HG03442 (cell line): ENCODE data around the gene KCTD2.
"Not testable (repeated sequence)": the region's sequence is repeated elsewhere in the genome, so short reads cannot be mapped to it uniquely, and the experiment has no call there.

Experiments used
- ATAC-seq: cut with Tn5 transposase; IDR thresholded peaks from one replicate; pipeline ENCODE4 v1.9.1; 2021; ENCODE audit warnings: mild to moderate bottlenecking, moderate library complexity; ENCODE audit not compliant: unreplicated experiment

The KCTD2 gene

GRCh38 chr17:75049057-75049456, 2.0 kb downstream of the KCTD2 start:
- no peak for ATAC-seq

- no peak for ATAC-seq
Observed at GRCh38 chr17:75049706-75050105, 2.7 kb downstream of the KCTD2 start.

DNA sequence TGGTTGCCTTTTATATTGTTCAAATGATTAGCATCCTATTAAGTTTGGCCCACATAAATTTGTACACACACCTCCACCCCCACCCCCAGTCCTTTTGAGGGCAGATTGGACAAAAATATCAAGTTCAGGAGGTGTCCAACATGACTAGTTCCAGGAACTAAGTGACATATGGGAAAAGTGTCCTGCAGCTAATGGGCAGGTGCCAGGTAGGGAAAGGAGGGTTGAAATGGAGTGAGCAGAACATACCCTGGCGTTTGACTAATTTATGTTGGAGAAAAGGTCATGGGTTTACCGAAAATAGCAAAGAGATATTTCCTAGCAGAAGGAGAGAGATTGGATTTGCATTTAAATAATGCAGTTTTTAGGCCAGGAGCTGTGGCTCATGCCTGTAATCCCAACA, 4.9 kb downstream of the KCTD2 start:
- no peak for ATAC-seq

DNA sequence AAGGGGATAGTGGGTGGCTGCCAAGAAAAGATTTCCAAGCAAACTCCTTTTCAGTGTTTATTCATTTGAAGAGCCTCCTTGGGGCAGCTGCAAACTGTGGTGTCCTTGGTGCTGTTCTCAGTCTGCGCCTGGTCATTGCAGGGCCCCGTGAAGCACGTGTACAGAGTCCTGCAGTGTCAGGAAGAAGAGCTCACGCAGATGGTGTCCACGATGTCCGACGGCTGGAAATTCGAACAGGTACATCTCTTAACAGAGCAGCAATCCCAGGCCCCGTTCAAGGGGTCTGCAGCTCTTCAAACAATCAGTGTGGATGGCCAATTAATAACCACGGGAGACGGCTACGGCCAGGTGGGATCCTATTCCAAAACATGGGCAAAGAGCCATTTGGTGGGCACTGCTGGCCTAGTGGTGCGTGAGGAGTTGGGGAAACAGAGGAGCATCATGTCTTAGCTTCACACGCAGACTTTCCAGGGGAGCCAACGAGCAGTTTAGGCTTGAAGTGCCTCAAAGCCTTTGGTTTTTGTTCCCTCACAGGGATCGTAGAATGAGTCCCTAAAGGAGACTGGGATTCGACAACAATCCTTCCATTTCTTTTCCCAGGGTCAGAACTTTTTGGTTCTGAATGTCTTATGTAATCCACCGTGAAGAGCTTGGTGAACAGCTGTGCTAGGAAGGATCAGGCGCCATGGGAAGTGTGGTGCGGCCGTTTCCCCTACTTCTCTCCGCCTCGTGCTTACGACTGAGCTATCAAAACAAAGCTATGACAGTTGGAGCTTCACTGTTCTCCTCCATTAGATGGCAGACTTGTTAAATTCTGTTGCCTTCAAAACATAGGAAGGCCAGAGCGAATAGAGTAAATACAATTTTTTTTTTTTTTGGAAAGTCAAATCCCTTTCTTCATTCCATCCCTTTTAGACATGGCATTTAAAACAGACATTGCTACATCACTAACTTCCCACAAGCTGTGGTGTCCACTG, 12.6 kb downstream of the KCTD2 start:
- ATAC-seq = no peak

- no peak for ATAC-seq
Observed at GRCh38 chr17:75060434-75061054, 13.5 kb downstream of the KCTD2 start.

DNA sequence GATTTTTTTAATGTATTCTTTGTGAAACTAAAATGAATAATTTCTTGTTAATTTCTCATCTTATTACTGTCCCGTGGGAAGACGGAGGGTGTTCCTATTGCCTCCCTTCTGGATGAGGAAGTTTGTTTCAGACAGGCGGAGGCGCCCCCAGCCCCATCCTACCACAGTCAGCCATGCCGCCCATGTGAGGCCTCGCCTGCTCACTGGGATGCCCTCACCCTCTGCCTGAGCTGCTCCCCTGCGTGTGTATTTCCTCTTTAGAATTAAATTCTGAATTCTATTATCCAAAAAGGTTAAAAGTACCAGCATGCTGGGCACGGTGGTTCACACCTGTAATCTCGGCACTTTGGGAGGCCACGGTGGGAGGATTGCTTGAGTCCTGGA, 14.0 kb downstream of the KCTD2 start:
- ATAC-seq = no peak

GRCh38 chr17:75061618-75062017, 14.6 kb downstream of the KCTD2 start:
- no peak for ATAC-seq

DNA sequence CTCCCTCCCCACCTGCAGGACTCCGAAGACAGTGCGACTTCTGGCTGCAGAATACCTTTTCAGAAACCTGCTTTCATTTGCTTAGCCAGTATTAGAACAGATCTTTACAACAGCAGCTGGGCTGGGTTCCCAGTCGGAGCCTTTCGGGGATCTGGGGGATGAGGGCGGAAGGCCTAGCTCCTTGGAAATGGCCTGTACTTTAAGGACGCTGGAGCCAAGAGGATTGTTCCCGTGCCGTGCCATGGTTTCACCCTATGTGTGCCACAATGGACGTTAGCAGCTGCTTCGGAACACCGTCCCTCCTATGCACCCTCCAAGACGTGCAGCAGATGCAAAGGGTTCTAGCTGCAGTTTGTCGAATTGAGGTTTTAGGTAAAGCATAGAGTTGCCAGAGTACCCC, 16.2 kb downstream of the KCTD2 start:
- no peak for ATAC-seq

DNA sequence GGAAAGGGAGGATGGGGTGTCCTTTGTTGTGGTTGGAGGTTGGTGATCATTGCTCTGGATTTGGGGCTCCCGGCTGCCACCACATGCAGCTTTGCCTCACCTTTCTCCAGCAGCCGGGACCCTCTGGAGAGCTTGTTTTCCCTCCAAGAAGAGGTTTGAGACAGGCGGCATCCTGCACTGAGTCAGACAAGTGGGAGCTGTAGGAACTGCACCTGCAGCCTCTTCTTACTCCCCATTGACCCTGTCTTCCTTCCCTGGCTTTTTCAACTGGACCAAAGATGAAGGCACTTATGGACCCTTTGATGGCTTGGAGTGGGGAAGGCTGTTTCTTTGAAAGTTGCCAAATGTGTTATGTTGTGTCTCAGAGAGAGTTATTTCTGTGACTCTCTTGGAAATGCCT, 16.6 kb downstream of the KCTD2 start:
- ATAC-seq = no peak

- ATAC-seq = no peak
Observed at GRCh38 chr17:75064040-75064439, 17.0 kb downstream of the KCTD2 start.

DNA sequence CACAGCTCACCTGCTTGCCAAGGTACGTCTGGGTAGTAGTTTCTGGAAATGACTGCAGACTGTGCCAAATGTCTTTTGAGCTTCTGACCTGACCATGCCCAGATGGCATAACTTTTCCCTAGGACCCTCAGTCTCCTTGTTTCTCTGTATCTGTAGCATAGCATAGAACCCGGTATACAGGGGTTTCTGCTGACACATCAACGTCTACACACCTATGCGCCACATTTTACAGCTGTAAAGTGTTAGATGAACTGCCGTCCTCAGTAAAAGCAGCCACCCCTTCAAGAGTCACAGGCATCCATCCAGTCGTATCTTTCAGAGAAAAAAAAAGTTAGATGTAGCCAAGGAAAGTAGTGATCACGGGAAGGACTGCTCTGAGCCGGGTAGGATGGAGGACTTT, 17.4 kb downstream of the KCTD2 start:
- ATAC-seq = no peak

DNA sequence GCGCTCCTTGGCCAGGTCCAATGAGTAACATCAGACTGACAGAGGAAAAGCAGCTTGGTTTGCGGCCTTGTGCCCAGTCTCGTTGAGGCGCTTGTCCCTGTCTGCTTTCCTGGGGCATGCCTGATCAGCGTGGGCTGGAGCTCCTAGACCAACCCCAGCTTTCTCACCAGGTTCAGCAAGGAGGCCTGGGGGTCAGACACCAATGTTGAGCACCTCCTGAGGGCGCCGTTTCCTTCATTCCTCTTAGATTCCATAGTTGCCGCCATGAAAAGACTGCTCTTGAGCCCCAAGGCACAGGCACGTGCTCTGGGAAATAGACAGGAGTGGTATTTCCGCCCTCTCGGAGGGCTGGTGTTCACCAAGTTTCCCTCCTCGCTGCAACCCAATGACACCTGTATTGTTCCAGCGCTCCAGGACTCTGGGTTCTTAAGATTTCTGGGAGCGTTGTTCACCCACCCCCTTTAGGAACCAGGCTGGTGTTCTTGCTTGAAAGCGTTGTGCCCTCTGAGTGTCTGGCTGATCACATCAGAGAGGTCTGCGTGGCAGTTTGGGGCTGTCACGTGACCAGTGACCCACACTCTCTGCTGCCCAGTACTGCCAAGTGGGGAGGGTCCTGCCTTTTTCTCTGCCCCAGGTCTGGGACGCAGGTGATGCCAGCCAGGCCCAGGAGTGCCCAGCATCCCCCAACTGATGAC, 18.0 kb downstream of the KCTD2 start:
- no peak for ATAC-seq

- no peak for ATAC-seq
Observed at GRCh38 chr17:75065562-75066151, 18.6 kb downstream of the KCTD2 start.

- no peak for ATAC-seq
Observed at GRCh38 chr17:75067856-75068255, 20.8 kb downstream of the KCTD2 start.

GRCh38 chr17:75068750-75069149, 21.7 kb downstream of the KCTD2 start:
- no peak for ATAC-seq

- no peak for ATAC-seq
Observed at GRCh38 chr17:75069783-75070182, 22.8 kb downstream of the KCTD2 start.

- not testable (repeated sequence) for ATAC-seq
Observed at GRCh38 chr17:75071478-75072271, 24.6 kb downstream of the KCTD2 start.

DNA sequence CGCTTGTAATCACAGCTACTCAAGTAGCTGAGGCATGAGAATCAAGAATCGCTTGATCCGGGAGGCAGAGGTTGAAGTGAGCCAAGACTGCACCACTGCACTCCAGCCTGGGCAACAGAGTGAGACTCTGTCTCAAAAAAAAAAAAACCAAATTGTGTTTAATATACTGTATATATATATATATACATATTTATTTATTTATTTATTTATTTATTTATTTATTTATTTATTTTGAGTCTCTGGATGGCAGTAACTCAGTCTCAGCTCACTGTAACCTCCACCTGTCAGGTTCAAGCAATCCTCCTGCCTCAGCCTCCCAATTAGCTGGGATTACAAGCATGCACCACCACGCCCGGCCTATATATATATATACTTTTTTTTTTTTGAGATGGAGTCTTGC, 25.9 kb downstream of the KCTD2 start:
- not testable (repeated sequence) for ATAC-seq

DNA sequence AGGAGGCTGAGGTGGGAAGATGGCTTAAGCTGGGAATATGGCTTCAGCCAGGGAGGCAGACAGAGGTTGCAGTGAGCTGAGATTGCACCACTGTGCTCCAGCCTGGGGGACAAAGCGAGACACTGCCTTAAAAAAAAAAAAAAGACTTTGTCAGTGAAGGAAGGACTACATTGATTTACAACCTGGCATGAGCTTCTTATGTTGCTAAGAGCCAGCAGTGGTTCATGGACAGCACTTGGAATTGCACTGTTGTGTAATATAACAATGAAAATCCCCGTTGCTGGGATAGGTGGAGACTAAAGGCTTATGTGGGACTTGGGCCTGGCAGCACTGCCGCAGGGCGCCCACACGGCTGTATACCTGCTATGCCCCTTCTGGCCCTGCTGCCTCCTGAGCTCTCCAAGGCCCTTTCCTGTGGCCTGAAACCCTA, 26.6 kb downstream of the KCTD2 start:
- no peak for ATAC-seq

DNA sequence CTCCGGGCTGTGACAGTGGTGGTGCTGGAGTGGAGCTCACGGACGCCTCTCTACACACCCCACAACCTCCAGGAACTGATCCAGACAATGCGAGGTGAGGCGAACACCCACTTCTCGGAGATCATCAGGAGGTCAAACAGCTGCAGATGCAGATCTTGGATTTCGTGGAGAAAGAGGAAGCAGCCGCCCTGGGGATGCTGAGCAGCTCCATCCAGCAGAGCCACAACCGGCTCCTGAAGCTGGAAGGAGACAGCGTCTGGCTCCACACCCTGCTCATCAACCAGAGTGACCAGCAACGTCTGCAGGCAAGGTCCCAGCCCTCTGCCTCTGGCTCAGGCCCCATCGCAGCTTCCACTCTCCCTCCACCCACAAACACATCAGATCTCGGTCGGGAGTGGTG, 27.5 kb downstream of the KCTD2 start:
- ATAC-seq = no peak
